ENCODE measurements around the gene APELA. TPM values are rescaled to one million over a fixed set of nuclear protein-coding genes. Genes with fewer than 3 reads are reported as not detected.

Gene APELA, protein sequence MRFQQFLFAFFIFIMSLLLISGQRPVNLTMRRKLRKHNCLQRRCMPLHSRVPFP
- total RNA-seq (not detected), polyA plus RNA-seq (not detected)
- long read RNA-seq, donor 1: 0 reads
- long read RNA-seq, donor 2: 0 reads
- long read RNA-seq, donor 3: 0 reads

DNA sequence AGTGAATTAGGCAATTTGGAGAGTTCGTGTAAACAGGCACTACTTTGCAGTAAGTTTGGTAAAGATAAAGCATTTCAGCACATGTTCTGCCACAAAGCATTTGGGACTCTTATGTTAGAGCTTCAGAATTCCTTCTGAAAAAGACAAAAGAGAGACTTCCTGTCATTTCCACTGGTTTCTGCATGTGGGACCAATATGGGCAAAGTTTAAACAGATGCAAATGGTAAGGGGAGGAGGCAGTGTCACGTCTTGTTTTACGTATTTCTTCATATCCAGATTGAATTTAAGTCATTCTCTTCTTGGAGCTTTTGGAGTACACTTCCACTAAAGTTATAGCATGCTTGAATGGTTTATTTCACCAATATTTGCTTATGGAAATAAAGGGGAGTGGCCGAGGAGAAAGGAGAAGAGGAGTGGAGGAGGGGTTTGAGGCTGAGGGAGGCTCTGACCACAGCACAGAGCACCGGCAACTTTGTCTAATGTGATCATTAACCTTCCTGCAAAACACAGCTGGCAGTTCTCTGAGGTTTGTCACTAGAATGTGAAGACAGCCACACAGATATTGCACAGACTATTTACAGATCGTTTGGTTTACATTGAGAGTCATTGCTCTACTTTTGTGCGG lies at the start of gene APELA:
Gene APELA (plus strand): TSS at position 479 of the 625 bp plus-strand sequence. CDS start 154 bp downstream, outside the sequence.
- Histone ChIP-seq H3K9me3 (no peaks in the 10 kb centered on the region), H3K4me3 (no peak within 1 kb of the TSS), H3K4me1 (no peaks in the 10 kb centered on the region), H3K27ac (no peak within 1 kb of the TSS), H3K27me3 (peaks cover 0 to 10% (median 0%) of the 10 kb centered on the region in 7 donors), H3K36me3 (no peaks in the 10 kb centered on the region)
- TF ChIP-seq, protein P1, sequence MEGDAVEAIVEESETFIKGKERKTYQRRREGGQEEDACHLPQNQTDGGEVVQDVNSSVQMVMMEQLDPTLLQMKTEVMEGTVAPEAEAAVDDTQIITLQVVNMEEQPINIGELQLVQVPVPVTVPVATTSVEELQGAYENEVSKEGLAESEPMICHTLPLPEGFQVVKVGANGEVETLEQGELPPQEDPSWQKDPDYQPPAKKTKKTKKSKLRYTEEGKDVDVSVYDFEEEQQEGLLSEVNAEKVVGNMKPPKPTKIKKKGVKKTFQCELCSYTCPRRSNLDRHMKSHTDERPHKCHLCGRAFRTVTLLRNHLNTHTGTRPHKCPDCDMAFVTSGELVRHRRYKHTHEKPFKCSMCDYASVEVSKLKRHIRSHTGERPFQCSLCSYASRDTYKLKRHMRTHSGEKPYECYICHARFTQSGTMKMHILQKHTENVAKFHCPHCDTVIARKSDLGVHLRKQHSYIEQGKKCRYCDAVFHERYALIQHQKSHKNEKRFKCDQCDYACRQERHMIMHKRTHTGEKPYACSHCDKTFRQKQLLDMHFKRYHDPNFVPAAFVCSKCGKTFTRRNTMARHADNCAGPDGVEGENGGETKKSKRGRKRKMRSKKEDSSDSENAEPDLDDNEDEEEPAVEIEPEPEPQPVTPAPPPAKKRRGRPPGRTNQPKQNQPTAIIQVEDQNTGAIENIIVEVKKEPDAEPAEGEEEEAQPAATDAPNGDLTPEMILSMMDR (IDR thresholded peaks at IDR 0.05): no peak
- intact Hi-C loops (cut with DNase I): no loop called here
- no peak for ATAC-seq
- no peak for DNase-seq
- 9 to 16% methylated on average over 7 of the region's 7 CpGs for WGBS, 2 donors

DNA sequence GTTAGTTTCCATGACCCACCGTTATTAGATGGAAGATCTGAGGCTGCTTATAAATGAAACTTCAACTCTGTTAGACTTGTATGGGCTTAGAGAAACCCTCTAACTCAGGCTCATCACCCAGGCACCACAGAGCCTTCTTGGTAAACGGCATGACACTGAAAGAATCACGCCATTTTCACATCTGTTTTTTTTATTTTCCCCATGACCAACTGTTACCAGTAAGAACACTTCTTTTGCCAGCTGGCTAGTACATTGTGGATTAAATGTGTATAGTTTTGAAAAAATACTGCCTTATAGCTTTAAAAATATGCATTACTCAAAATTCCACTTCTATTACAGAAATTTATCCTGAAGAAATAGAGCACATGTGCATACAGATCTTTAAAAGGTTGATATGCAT lies 48.0 kb upstream of the APELA start:
- TF ChIP-seq, protein P1 (IDR thresholded peaks at IDR 0.05): no peak
- ATAC-seq (no peak), DNase-seq (no peak)
- intact Hi-C loops (cut with DNase I): no loop called here
- no peaks in the 10 kb centered on the region for H3K36me3 ChIP-seq
- no peaks in the 10 kb centered on the region for H3K9me3 ChIP-seq
- WGBS, 2 donors: 71 to 78% methylated on average over 3 of the region's 3 CpGs
- peaks cover 0 to 3% (median 0%) of the 10 kb centered on the region in 7 donors for H3K27me3 ChIP-seq
- H3K27ac ChIP-seq: no peak overlapping the region
- no peak overlapping the region for H3K4me3 ChIP-seq
- no peaks in the 10 kb centered on the region for H3K4me1 ChIP-seq

DNA sequence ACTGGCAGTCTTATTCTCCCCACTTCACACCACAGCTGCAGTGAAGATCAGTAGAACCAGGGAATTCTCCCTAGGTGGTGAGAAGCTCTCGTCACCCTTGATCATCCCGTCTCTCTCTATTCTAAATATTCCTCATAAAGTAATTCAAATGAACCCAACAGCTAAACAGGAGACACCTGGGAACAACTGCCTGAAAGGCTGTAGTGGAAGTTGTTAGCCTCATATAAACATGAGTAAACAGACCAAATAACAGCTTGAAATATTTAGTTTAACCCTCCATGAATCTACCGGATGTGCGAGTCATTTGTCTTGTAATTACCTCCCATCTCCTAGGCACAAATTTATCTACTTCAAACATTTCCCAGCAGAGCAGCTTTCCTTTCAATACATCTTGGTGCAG lies 30.4 kb upstream of the APELA start:
- no peaks in the 10 kb centered on the region for H3K36me3 ChIP-seq
- no peaks in the 10 kb centered on the region for H3K9me3 ChIP-seq
- ATAC-seq: no peak
- 67 to 71% methylated on average over 4 of the region's 4 CpGs for WGBS, 2 donors
- H3K4me3 ChIP-seq: no peak overlapping the region
- H3K27ac ChIP-seq: no peak overlapping the region
- DNase-seq: no peak
- intact Hi-C loops (cut with DNase I): no loop called here
- no peaks in the 10 kb centered on the region for H3K4me1 ChIP-seq
- H3K27me3 ChIP-seq: no peaks in the 10 kb centered on the region
- TF ChIP-seq, protein P1 (IDR thresholded peaks at IDR 0.05): no peak

DNA sequence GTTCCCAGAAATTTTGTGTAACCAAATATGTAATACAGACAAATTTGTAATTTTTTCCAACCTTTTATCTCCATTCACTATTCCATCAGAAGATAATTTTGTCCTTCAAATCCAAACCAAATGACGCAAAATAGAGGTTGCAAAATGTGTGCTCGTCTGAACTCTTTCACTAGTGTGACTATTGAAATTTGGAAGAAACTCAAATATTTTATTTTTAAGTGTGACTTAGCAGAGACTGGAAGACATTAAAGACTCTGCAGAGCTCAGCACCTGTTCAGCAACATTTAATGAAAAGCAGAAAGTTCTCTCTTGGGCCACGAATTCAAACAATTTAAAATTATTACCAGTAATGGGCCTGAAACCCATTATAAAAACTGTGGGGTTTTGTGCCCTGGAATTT lies 30.0 kb upstream of the APELA start:
- no peak overlapping the region for H3K27ac ChIP-seq
- H3K27me3 ChIP-seq: no peaks in the 10 kb centered on the region
- H3K4me1 ChIP-seq: no peaks in the 10 kb centered on the region
- TF ChIP-seq, protein P1 (IDR thresholded peaks at IDR 0.05): no peak
- H3K9me3 ChIP-seq: no peaks in the 10 kb centered on the region
- ATAC-seq (no peak), DNase-seq (no peak)
- no peak overlapping the region for H3K4me3 ChIP-seq
- 64 to 65% methylated on average over 3 of the region's 3 CpGs for WGBS, 2 donors
- H3K36me3 ChIP-seq: no peaks in the 10 kb centered on the region
- intact Hi-C loops (cut with DNase I): no loop called here
